GM18951 (cell line): ENCODE measurements around the gene OGFOD2.

Source experiments
- POLR2A ChIP-seq: IDR thresholded peaks from 4 replicates; pipeline ENCODE4 v1.6.1; 2011; ENCODE audit warnings: mild to moderate bottlenecking; ENCODE audit not compliant: insufficient read length, insufficient read depth; ENCODE audit errors: extremely low read depth
- in situ Hi-C: fragments of 300-500 bp; cut with MboI; formaldehyde crosslinking; loops from one replicate; pipeline ENCODE4 v1.12.0; 2022; ENCODE audit warnings: low sequenced_read_pairs, mixed read lengths, inconsistent platforms; ENCODE audit not compliant: unreplicated experiment

Gene OGFOD2

DNA sequence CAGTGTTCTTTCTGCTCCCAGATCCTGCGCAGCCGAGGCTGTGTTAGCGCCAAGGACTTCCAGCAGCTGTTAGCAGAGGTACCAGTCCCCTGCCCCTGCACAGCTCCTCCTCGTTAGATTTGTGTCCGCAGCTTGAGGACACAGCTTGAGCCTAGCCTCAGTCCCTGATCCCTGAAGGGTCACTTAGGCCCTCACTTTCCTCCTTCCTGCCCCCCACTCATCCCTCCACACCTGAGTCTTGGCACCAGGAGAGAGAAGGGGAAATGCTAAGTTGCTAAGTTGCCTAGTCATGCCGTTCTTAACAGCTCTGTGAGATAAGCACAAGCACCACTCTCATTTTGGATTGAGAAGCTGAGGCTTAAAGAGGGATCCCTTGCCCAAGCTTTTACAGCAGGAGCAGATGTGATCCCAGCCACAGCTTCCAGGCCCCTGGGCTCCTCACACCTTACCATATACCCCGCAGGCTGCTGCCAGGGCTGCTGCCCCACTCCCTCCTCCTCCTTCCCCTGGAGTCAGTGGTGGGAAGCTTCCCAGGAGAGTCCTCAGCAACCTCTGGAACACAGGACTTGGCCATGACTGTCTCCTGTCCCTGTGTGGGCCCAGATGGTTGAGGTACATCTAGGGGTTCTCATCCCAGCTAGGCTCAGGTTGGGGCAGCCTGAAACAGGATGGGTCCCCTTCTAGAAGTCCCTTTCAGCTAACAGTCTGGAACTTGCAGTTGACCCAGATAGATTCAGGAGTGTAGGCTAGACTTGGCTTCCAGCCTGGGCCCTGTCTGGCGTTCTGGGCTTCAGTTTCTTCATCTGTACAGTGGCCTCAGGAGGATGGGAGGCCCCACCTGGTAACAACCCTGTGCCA is 975 bp downstream of the OGFOD2 start:
- TF ChIP-seq POLR2A = no peak
- in situ Hi-C loops = no loop called here

DNA sequence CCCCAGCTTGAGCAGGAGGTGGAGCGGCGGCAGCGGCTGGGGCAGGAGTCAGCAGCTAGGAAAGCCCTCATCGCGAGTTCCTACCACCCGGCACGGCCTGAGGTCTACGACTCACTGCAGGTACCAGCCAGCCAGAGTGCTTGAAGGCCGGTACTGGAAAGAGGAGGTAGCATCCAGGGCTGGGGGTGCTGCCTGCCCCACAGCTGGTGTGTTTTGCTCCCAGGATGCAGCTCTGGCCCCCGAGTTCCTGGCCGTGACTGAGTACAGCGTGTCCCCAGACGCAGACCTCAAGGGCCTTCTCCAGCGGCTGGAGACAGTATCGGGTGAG is 1.6 kb downstream of the OGFOD2 start:
- in situ Hi-C loops = no loop called here
- no peak for TF ChIP-seq POLR2A

DNA sequence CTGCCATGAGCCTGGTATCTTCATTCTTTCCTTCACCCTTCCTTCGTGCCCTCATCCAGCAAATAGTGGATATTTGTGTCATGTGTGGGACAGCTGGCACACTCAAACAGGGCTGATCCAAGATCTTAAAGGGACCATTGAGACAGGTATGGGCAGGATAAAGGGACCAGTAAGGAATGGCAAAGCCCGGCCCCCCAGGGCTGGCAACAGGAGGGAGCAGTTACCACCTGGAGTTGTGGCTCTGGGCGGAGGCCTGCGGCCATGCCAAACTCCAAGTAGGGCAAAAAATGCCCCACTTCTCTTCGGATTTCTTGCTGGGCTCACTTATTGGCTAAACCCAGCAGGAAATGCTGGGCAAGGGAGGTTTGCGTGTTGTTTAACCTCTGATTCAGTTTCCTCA is 2.1 kb downstream of the OGFOD2 start:
- in situ Hi-C loops = no loop called here

DNA sequence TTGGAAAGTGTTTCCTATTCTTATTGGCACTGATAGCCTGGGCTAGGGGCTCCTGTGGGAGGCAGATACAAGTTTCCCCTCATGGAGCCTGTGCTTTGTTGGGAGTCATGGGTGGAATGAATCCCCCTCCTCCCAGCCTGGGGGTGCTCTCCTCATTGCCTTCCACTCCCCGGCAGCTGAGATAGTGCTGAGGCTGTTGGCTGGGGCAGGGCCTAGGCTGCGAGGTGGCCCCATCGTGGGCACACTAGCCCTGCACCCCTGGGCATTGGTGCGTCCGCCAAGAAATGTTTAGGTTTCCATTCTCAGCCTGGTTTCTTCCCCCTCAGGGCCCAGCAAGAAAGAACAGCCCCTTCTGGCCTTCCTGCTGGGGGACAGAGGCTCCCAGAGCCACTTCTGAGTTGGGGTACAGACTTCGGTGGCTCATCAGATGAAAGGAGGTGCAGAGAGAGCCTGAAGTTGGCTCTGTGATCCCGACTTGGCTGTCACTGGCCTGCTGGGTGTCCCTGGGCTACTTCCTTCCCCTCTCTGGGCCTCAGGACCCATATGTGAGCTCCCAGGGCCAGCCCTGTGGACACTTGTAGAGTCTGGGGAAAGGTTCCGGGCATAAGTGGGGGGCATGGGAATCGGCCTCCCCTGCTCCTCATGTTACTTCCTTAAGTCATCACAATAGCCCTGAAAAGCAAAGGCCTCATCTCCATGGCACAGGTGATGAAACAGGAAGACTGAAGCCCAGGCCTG is 2.8 kb downstream of the OGFOD2 start:
- TF ChIP-seq POLR2A = no peak
- in situ Hi-C loops = no loop called here

More for the DNA sequence above, 2.1 kb downstream of the OGFOD2 start:
- TF ChIP-seq POLR2A = no peak

DNA sequence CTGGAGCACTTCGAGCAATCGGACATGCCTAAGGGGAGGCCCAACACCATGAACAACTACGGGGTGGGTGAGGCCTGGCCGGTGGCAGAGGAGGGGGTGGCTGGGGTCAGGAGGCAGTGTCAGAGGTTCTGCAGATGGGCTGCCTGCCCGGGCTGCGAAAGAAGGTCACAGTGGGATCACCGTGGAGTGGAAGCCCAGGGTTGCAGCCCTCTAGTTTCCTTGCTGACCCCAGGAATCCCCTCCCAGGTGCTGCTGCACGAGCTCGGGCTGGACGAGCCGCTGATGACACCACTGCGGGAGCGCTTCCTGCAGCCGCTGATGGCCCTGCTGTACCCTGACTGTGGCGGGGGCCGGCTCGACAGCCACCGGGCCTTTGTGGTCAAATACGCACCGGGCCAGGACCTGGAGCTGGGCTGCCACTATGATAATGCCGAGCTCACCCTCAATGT is 3.5 kb downstream of the OGFOD2 start:
- in situ Hi-C loops = no loop called here
- TF ChIP-seq POLR2A = no peak

GRCh38 chr12:122979001-122979907 is 4.2 kb downstream of the OGFOD2 start:
- peak; percentile 32 for TF ChIP-seq POLR2A

GRCh38 chr12:122979908-122980182 is 4.8 kb downstream of the OGFOD2 start:
- in situ Hi-C loops = no loop called here
- no peak for TF ChIP-seq POLR2A

More at GRCh38 chr12:122979001-122979907, 4.2 kb downstream of the OGFOD2 start:
- in situ Hi-C loops = no loop called here

DNA sequence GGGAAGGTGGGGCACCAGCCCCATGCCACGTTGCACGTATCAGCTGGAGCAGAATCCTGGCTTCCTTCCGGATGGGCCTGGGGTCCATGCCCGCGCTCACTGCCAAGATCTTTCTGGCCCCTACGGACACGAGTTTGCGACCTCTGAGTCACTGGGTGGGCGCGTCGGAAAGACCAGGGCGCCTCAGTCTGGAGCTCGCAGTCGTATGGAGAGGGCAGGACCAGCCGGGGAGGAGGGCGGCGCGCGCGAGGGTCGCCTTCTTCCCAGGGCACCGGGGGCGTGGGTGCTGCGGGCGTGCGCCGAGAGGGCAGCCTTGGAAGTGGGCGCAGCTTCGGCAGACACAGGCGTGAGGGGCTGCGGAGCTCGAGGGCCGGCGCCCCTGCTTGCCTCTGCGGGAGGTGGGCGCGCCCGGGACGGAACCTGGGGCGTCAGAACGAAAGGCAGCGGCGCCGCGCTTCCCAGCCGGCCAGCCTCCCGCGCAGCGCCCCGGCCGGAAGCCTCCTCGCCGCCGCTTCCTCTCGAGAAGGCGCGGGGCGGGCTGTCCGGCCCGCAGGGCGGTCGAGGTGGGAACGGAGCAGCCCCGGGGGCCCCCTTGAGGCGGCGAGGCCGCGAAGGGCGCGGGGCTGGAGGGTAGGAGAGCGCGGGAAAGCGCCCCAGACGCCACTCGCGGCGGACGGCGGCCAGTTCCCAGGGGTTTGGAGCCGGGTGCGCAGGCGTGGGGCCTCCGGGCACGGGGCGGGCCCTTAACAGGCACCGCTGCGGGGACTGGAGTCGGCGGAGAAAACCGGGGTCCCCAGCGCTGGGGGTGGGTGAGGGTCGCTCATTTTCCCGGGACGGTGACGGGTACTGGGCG is 5.4 kb downstream of the OGFOD2 start, which contains the start of gene ARL6IP4:
ARL6IP4 (plus strand) TSS at position 499 of the 853 bp plus-strand sequence. CDS start 459 bp downstream, outside the sequence.
- in situ Hi-C loops = no loop called here
- peak; percentile 81 for TF ChIP-seq POLR2A

GRCh38 chr12:122981036-122981471 is 6.0 kb downstream of the OGFOD2 start:
- no peak for TF ChIP-seq POLR2A
- in situ Hi-C loops = no loop called here

DNA sequence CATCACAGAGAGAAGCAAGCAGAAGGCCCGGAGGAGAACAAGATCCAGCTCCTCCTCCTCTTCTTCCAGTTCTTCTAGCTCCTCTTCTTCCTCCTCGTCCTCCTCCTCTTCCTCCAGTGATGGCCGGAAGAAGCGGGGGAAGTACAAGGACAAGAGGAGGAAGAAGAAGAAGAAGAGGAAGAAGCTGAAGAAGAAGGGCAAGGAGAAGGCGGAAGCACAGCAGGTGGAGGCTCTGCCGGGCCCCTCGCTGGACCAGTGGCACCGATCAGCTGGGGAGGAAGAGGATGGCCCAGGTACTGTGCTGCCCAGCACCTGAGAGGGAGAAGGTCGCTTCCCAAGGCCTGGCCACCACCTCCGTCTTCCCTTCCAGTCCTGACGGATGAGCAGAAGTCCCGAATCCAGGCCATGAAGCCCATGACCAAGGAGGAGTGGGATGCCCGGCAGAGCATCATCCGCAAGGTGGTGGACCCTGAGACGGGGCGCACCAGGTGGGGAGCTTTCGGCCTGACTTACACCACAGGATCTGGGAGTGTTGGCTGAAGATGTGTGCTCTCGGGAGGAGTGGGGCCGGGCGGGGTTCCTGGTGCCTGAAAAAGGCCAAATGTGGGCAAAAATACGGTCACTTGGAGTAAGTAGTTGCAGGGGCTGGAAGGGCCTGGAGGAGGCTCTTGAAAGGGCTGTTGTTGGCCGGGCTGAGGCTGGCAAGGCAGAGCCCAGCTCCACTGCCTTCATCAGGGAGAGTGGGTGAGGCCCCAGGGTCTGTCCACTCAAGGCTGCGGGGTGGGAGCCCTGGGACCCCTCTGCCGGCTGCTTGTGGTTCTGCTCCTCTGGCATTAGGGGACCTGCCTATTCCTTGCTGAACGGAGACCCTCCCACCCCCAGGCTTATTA is 6.8 kb downstream of the OGFOD2 start:
- in situ Hi-C loops = no loop called here
- no peak for TF ChIP-seq POLR2A

GRCh38 chr12:122982477-122982815 is 7.4 kb downstream of the OGFOD2 start:
- in situ Hi-C loops = no loop called here
- no peak for TF ChIP-seq POLR2A
